Measurements from ENCODE around the gene ZNF132.
A peak's percentile ranks its signal among the peaks of the same experiment; 100 is the strongest.
"Not testable (repeated sequence)": the region's sequence is repeated elsewhere in the genome, so short reads cannot be mapped to it uniquely, and the experiment has no call there.

The ZNF132 gene

GRCh38 chr19:58466760-58467589, 27.0 kb upstream of the ZNF132 start, which contains the start of gene ZNF324:
TSS of gene ZNF324 (plus strand) at chr19:58467080. CDS start at chr19:58469186, 2,106 bp downstream.
- DNase-seq, result peak; percentile 97

GRCh38 chr19:58466089-58466759, 26.3 kb upstream of the ZNF132 start:
- DNase-seq, result no peak

DNA sequence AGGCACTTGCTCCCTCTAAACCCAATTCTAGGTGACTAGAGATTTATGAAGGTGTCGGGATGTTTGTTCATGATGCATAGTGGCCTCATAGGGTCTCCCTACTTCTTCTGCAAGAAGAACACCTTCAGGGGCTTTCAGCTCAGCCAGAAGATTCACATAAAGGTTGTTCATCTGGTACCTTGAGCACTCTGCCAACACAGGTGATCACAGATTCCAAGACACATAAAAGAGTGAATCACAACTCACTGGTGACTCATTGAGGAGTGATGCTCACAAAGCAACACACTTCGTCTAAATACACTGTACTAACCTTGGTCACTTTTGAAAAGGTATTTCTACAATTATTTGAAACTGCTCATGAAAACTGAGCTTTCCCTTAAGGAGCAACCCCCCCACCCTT, 20.1 kb upstream of the ZNF132 start:
- no peak for DNase-seq

DNA sequence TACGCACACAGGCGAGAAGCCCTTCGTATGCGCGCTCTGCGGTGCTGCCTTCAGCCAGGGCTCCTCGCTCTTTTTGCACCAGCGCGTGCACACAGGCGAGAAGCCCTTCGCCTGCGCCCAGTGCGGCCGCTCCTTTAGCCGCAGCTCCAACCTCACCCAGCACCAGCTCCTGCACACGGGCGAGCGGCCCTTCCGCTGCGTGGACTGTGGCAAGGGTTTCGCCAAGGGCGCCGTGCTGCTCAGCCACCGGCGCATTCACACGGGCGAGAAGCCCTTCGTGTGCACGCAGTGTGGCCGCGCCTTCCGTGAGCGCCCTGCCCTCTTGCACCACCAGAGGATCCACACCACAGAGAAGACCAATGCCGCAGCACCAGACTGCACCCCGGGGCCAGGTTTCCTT, 16.2 kb upstream of the ZNF132 start:
- no peak for DNase-seq

- DNase-seq, result no peak
Observed at GRCh38 chr19:58455306-58455705, 15.4 kb upstream of the ZNF132 start.

- DNase-seq, result no peak
Observed at GRCh38 chr19:58453743-58454142, 13.8 kb upstream of the ZNF132 start.

- peak; percentile 96 for DNase-seq
Observed at GRCh38 chr19:58451358-58452101, 11.6 kb upstream of the ZNF132 start, which contains the start of gene ZNF324B. TSS of gene ZNF324B (plus strand) at chr19:58451622. CDS start at chr19:58453702, 2,080 bp downstream.

DNA sequence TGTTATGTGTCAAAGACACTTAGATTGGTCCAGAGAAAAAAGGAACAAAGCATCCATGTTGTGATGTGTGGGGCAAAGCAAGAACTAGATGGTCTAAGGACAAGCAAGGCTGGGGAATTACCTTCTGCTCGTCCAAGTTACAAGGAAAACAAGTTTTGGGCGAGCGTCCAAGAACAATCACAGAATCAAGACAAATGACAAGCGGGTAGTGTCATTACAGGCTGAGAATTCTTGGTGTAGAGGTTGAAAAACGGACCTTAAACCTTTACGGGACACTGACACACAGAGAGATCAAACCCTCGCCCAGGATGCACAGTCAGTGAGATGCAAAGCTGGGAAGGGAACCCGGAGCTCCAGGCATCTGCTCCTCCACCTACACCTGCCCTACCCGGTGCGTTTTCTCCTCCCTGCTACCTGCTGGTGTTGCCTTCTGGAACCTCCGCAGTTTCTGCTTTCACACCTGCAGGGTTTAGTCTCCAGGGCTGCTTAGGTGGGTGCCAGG, 11.0 kb upstream of the ZNF132 start:
- no peak for DNase-seq

GRCh38 chr19:58449980-58450379, 10.0 kb upstream of the ZNF132 start:
- not testable (repeated sequence) for DNase-seq

DNA sequence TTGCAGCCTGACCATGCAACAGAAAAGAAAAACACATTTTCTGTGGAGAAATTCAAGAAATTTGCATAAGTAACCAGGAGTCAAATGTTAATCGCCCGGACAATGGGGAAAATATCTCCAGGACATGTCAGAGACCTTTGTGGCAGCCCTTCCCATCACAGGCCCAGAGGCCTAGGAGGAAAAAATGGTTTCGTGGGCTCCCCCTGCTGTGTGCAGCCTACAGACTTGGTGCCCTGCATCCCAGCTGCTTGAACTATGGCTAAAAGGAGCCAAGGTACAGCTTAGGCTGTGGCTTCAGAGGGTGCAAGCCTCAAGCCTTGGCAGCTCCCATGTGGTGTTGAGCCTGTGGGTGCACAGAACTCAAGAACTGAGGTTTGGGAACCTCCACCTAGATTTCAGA, 8.9 kb upstream of the ZNF132 start:
- not testable (repeated sequence) for DNase-seq

- not testable (repeated sequence) for DNase-seq
Observed at GRCh38 chr19:58442986-58443385, 3.0 kb upstream of the ZNF132 start.

GRCh38 chr19:58440556-58440955, 603 bp upstream of the ZNF132 start:
- no peak for DNase-seq

- DNase-seq, result no peak
Observed at GRCh38 chr19:58434217-58434616, 5.7 kb downstream of the ZNF132 start.

DNA sequence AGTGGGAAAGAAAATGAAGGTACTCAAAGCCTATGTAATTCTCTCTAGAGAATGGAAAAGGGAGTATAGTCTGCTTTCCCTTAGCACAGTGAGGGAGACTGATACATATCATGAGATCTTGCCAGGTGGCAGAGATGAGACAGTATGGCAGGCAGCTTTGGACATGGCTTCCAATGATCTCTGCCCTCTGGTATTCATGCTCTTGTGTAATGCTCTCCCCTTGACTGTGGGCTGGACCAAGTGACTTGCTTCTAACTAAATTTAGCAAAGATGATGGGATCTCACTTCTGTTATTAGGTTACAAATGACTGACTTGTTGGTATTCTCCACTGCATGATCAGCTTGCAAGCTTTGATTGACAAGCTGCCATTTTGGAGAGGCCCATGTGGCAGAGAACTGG, 10.2 kb downstream of the ZNF132 start:
- DNase-seq, result no peak

- no peak for DNase-seq
Observed at GRCh38 chr19:58428617-58429016, 11.3 kb downstream of the ZNF132 start.

- DNase-seq, result no peak
Observed at GRCh38 chr19:58417071-58417470, 22.9 kb downstream of the ZNF132 start.

DNA sequence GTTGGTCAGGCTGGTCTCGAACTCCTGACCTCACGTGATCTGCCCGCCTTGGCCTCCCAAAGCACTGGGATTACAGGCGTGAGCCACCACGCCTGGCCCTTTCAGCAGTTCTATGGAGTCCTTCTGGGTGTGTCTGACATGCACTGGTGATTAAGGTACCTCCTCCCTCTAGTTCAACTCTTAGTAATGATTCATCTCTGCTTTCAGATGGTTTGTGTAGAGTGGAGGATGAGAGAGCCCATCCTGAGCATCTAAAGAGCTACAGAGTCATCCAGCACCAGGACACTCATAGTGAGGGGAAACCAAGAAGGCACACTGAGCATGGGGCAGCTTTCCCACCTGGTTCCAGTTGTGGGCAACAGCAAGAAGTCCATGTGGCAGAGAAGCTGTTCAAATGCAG, 23.3 kb downstream of the ZNF132 start:
- DNase-seq, result no peak

DNA sequence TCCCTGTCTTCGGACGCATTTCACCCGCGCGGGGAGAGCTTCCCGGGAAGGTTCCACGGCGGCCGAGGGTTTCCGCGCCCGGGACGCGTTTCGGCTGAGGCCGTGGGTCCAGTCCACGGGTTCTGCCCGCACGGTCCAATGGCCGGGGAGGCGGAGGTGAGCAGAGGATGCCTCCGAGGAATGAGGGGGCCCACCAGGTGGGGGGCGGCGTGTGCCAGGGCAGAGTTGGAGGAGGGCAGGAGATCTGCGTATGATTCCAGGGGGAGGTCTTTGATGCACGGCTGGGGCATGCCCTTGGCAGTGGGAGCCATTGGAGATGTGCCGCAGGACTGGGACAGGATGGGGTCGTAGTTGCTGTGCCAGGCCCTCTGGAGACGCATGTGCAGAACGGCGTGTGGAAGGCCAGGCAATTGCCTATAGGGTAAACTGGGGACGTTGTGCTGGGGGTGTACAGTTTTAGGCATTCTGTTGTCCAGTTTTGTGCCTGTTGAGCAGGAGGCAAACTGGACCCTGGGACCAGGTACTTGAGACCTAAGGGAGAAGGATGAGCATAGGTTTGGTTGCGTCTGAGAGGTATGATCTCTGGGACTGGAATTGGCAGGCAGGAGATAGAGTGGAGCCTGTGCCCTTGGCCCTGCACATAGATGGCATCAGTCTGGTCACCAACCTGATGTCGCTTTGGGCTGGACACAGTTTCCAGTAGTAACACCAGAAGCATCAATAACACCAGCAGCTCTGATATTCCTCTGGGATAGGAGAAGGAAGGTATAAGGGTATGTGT, 30.8 kb downstream of the ZNF132 start:
- DNase-seq, result no peak

- DNase-seq, result peak; percentile 91
Observed at GRCh38 chr19:58408152-58409009, 31.6 kb downstream of the ZNF132 start, which contains the start of gene ZNF584. TSS of gene ZNF584 (plus strand) at chr19:58408649. CDS start at chr19:58409148, 499 bp downstream.

DNA sequence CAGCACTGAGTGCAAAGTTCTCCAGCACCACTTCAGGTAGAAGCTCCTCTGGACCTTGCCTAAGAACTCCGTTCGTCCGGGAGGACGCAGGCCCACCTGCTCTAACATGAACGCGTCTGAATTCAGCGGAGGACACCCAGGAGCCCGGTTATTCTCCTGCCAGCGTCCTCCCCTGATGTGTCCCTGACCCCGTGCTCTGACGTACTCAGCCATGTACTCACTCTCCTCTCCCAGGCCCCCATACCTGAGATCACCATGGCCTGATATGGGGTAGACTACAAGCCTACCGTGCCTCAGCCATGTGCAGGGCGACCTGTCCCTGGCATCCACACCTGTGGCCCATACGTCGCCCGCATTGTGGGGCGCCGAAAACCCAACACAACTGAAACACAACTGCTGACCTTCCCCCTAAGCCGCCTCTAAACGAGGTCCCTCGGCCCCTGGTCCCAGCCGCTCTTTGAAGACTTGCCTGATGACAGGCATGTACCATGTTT, 32.2 kb downstream of the ZNF132 start:
- DNase-seq, result no peak

All from activated CD4-positive, alpha-beta T cell treated with anti-CD3 and anti-CD28 coated beads, Interleukin-2, amount 50 U/mL, for 1 hour (primary cell).